ENCODE data around the gene YIF1A.

GRCh38 chr11:66333896-66334604 lies 45.1 kb upstream of the YIF1A start:
- TF ChIP-seq POLR2A (IDR thresholded peaks at IDR 0.05) (no peak), CTCF (IDR thresholded peaks at IDR 0.05) (no peak)

Data from adrenal gland (tissue), 5 donors.